Cerebellar cortex (tissue), 1 donor: ENCODE results near the gene TOLLIP.
"Not testable (repeated sequence)": the region's sequence is repeated elsewhere in the genome, so short reads cannot be mapped to it uniquely, and the experiment has no call there.

ENCODE experiments used
- DNase-seq: peaks from one replicate; pipeline ENCODE4 v3.0.0-alpha.2; 2015; ENCODE audit warnings: low spot score

The TOLLIP gene

GRCh38 chr11:1343391-1344055 is 34.1 kb upstream of the TOLLIP start:
- DNase-seq = no peak

GRCh38 chr11:1342946-1343345 is 33.5 kb upstream of the TOLLIP start:
- no peak for DNase-seq

- DNase-seq = peak; percentile 38
Observed at GRCh38 chr11:1341928-1342524, 32.6 kb upstream of the TOLLIP start.

- not testable (repeated sequence) for DNase-seq
Observed at GRCh38 chr11:1341226-1341625, 31.8 kb upstream of the TOLLIP start.

- no peak for DNase-seq
Observed at GRCh38 chr11:1340111-1340510, 30.7 kb upstream of the TOLLIP start.

GRCh38 chr11:1339066-1339675 is 29.7 kb upstream of the TOLLIP start:
- no peak for DNase-seq

GRCh38 chr11:1338201-1339065 is 29.0 kb upstream of the TOLLIP start:
- no peak for DNase-seq

- DNase-seq = no peak
Observed at GRCh38 chr11:1337647-1338007, 28.2 kb upstream of the TOLLIP start.

- DNase-seq = no peak
Observed at GRCh38 chr11:1336836-1337646, 27.6 kb upstream of the TOLLIP start.

- no peak for DNase-seq
Observed at GRCh38 chr11:1335811-1336761, 26.7 kb upstream of the TOLLIP start.

GRCh38 chr11:1335264-1335810 is 25.9 kb upstream of the TOLLIP start:
- DNase-seq = no peak

GRCh38 chr11:1333860-1334259 is 24.4 kb upstream of the TOLLIP start:
- no peak for DNase-seq

GRCh38 chr11:1333091-1333772 is 23.8 kb upstream of the TOLLIP start:
- no peak for DNase-seq

- DNase-seq = no peak
Observed at GRCh38 chr11:1330473-1330872, 21.0 kb upstream of the TOLLIP start.

- no peak for DNase-seq
Observed at GRCh38 chr11:1327064-1327460, 17.6 kb upstream of the TOLLIP start.

- DNase-seq = no peak
Observed at GRCh38 chr11:1326435-1327063, 17.1 kb upstream of the TOLLIP start.

GRCh38 chr11:1323774-1324173 is 14.3 kb upstream of the TOLLIP start:
- DNase-seq = no peak

GRCh38 chr11:1317993-1318392 is 8.6 kb upstream of the TOLLIP start:
- no peak for DNase-seq

- DNase-seq = no peak
Observed at GRCh38 chr11:1317432-1317831, 8.0 kb upstream of the TOLLIP start.
